Measurements from ENCODE around the gene GPX3.

DNA sequence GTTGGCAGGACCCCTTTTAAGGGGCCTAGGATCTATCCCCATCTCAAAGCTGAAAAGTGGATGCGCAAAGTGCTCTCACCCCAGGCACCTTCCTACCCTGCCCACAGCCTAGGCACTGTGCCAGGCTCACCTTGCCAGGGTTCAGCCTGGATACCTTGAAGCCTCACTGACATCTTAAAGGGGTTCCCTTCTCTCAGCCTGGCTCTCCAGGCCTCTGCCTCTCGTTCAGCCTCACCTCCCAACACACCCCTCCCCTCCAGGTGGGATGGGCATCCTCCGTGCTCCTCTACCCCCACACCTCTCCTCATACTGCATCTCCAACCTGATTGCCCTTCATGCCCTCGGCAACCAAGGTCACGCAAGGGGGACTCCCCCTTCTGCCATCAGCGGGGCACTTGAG is 34.9 kb downstream of the GPX3 start:
- TF ChIP-seq FOXP2 (optimal IDR thresholded peaks at IDR 0.05; ENCODE audit: borderline replicate concordance, extremely low read depth, extremely low read length, insufficient read depth), result no peak
- no peak for TF ChIP-seq REST (IDR thresholded peaks at IDR 0.05; ENCODE audit: insufficient read depth in 1 of 2, low read depth in 2 of 2, low read length in 2 of 2)

All from PFSK-1 (cell line).